CD4-positive, alpha-beta memory T cell (primary cell): ENCODE results near the gene STAU1. TPM values are rescaled to one million over a fixed set of nuclear protein-coding genes. Genes with fewer than 3 reads are reported as not detected.
"Not testable (repeated sequence)": the region's sequence is repeated elsewhere in the genome, so short reads cannot be mapped to it uniquely, and the experiment has no call there.

ENCODE experiments used
- CTCF ChIA-PET: fragments of 350-600 bp; sonication (Branson Sonifier 250); formaldehyde crosslinking; loops from one replicate; lab custom pipeline; 2021; ENCODE audit warnings: inconsistent platforms; ENCODE audit not compliant: partially characterized antibody; lab: Charles Lee
- POLR2A ChIA-PET: fragments of 350-600 bp; sonication (Branson Sonifier 250); formaldehyde crosslinking; loops from one replicate; lab custom pipeline; 2021; ENCODE audit not compliant: partially characterized antibody; lab: Charles Lee
- DNase-seq, 5 donors: peaks; one replicate each; pipeline versions ENCODE4 v3.0.0 to v3.0.0-alpha.2; 2020 to 2022; ENCODE audit warnings: mixed read lengths in 1 of 5
- H3K27ac ChIP-seq: one replicate; pipeline ENCODE4 v1.7.0; 2013; ENCODE audit warnings: low read depth, low read length
- H3K27me3 ChIP-seq: 2 replicates; pipeline ENCODE4 v1.7.0; 2013; ENCODE audit warnings: mild to moderate bottlenecking, low read length, moderate library complexity; ENCODE audit not compliant: insufficient read depth
- H3K36me3 ChIP-seq: 2 replicates; pipeline ENCODE4 v1.7.0; 2013; ENCODE audit warnings: mild to moderate bottlenecking, low read length, moderate library complexity; ENCODE audit not compliant: insufficient read depth
- H3K4me1 ChIP-seq: 2 replicates; pipeline ENCODE4 v1.7.0; 2013; ENCODE audit warnings: mild to moderate bottlenecking, low read length, moderate library complexity; ENCODE audit not compliant: insufficient read depth
- H3K4me3 ChIP-seq, 2 donors: one replicate each; pipeline ENCODE4 v1.7.0; 2013; ENCODE audit warnings: low read length in 2 of 2, mild to moderate bottlenecking in 1 of 2
- H3K9me3 ChIP-seq, 2 donors: one replicate each; pipeline ENCODE4 v1.7.0; 2013; ENCODE audit warnings: low read length in 2 of 2, control low read depth in 1 of 2; ENCODE audit not compliant: control insufficient read depth in 1 of 2
- H3K27ac Mint-ChIP-seq, 7 donors: one replicate each; pipeline ENCODE4 v1.8.0; 2020 to 2021; ENCODE audit warnings: mixed read lengths in 7 of 7, mild to moderate bottlenecking in 6 of 7, inconsistent platforms in 3 of 7, moderate library complexity in 3 of 7
- H3K27me3 Mint-ChIP-seq, 2 donors: one replicate each; pipeline ENCODE4 v1.8.0; 2020 to 2021; ENCODE audit warnings: mixed read lengths in 2 of 2
- H3K36me3 Mint-ChIP-seq, 2 donors: one replicate each; pipeline ENCODE4 v1.8.0; 2020 to 2021; ENCODE audit warnings: mixed read lengths in 2 of 2, inconsistent platforms in 1 of 2, mild to moderate bottlenecking in 1 of 2
- H3K4me1 Mint-ChIP-seq, 4 donors: one replicate each; pipeline ENCODE4 v1.8.0; 2020 to 2021; ENCODE audit warnings: mixed read lengths in 4 of 4, mild to moderate bottlenecking in 1 of 4
- H3K4me3 Mint-ChIP-seq, 8 donors: one replicate each; pipeline ENCODE4 v1.8.0; 2020 to 2021; ENCODE audit warnings: mixed read lengths in 8 of 8, mild to moderate bottlenecking in 7 of 8, moderate library complexity in 6 of 8, inconsistent platforms in 3 of 8
- H3K9me3 Mint-ChIP-seq, 8 donors: one replicate each; pipeline ENCODE4 v1.8.0; 2020 to 2021; ENCODE audit warnings: mixed read lengths in 8 of 8, mild to moderate bottlenecking in 5 of 8, inconsistent platforms in 3 of 8, moderate library complexity in 1 of 8
- intact Hi-C: fragments of 100-400 bp; cut with micrococcal nuclease; formaldehyde crosslinking; loops from one replicate; pipeline ENCODE4 v1.15.1; 2023
- polyA plus RNA-seq, 2 donors: library from polyadenylated mRNA; unstranded; fragments of 300-500 nt; fragmentation: Illumina TruSeq; gene quantifications; one replicate each; pipeline ENCODE4 v1.2.3, GENCODE V29; 2021
- total RNA-seq, 2 experiments: library from RNA; stranded (reverse); gene quantifications; one replicate each; pipeline ENCODE4 v1.2.3, GENCODE V29; 2021

STAU1 gene
- total and polyA plus RNA-seq, 4 experiments from 2014 or later: 23.2 to 49.9 (median 49.0) TPM

DNA sequence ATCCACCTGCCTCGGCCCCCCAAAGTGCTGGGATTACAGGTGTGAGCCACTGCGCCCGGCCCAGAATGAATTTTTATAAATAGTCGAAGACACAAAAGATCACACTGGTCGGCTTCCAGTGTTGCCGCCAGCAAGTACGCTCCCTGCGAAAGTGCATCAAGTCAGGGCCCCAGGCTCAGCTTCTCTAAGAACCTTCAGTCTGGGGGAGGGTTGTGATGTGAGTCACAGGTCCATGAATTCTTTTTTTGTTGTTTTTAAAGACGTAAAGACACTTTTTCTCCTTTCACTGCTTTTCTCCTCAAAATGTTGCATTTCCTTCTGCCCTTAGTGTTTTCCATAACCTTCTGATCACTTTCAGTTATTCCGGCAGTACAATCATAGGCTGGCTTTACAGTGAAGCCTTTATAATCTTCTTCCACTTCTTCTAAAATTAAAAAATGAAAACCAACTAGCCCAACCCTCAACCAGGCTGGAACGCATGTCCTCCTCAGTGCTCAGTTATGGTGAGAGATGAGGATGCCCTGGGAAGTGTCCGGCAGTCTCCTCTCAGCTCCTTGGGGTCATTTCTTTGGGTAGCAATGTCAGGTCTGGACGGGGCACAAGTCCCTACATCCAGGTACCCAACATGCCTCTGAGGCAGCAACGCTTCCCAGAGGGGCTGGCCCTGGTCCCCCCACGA lies 75.4 kb downstream of the STAU1 start:
- H3K4me3 Mint-ChIP-seq: no peak overlapping the region
- no peaks in the 10 kb centered on the region for H3K27me3 ChIP-seq
- no peak overlapping the region for H3K4me3 ChIP-seq
- intact Hi-C loops: no loop called here
- H3K27ac Mint-ChIP-seq: peak overlapping the region in 3 of 7 donors; percentile 24 to 48 (median 32)
- H3K9me3 ChIP-seq: no peaks in the 10 kb centered on the region
- H3K4me1 Mint-ChIP-seq: peaks cover 0 to 4% (median 0%) of the 10 kb centered on the region in 4 donors
- DNase-seq: no peak
- H3K9me3 Mint-ChIP-seq: no peaks in the 10 kb centered on the region
- ChIA-PET CTCF (interaction anchor here (0.6 to 1.0 kb wide), 2 partner anchors 105 to 117 kb away, joined by 3 read pairs; no protein-coding TSS in a partner anchor), POLR2A (no interaction called here)
- H3K27me3 Mint-ChIP-seq: no peaks in the 10 kb centered on the region
- peaks cover 50% of the 10 kb centered on the region for H3K36me3 ChIP-seq
- no peaks in the 10 kb centered on the region for H3K4me1 ChIP-seq
- H3K27ac ChIP-seq: no peak overlapping the region
- H3K36me3 Mint-ChIP-seq: peaks cover 56 to 61% of the 10 kb centered on the region in 2 donors

DNA sequence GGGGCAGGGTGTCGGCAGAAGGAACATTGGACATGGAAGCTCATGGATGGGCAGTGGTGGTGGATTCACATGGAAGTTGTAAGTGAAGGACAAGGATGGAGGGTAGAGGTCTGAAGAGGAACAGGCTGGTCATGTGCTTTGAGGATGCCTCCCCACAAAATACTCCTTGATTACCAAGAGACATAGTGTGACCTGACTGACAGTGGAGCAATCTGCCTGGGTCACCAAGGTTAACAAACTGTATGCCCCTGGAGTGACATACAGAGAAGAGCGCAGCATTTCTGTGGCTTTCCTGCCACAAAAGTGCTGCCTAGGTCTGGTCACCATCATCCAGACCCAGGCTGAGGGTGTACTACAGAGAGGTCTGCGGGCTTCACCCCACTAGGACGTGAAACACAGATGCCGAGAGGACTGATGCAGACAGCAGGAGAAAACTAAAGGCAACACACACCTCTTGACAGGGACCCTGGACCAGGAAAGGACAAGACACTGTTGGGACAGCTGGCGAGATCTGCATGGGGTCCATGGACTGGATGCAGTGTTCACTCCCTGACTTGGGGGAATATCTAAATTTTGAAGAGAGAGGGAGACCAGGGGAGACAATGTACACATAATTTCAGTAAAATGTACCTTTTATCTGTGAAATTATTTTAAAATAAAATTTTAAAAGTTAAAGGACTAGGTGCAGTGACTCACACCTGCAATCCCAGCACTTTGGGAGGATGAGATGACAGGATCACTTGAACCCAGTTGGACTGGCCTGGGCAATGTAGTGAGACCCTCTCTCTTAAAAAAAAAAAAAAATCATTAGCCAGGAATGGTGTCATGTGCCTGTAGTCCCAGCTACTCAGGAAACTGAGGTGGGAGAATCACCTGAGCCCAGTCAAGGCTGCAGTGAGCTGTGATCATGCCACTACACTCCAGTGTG lies 77.1 kb downstream of the STAU1 start:
- ChIA-PET CTCF (no interaction called here), POLR2A (interaction anchor here (1.4 kb wide), 1 partner anchor 77 kb away, joined by 3 read pairs; the partner anchor contains the start of gene STAU1)
- no peaks in the 10 kb centered on the region for H3K9me3 ChIP-seq
- no peak for DNase-seq
- Mint-ChIP-seq H3K36me3 (peaks cover 42 to 45% of the 10 kb centered on the region in 2 donors), H3K4me1 (peaks cover 0 to 4% (median 0%) of the 10 kb centered on the region in 4 donors), H3K27ac (peak overlapping the region in 5 of 7 donors; percentile 13 to 80 (median 23)), H3K4me3 (no peak overlapping the region), H3K9me3 (no peaks in the 10 kb centered on the region), H3K27me3 (no peaks in the 10 kb centered on the region)
- H3K4me3 ChIP-seq: no peak overlapping the region
- no peaks in the 10 kb centered on the region for H3K27me3 ChIP-seq
- intact Hi-C loops: no loop called here
- peaks cover 34% of the 10 kb centered on the region for H3K36me3 ChIP-seq
- H3K4me1 ChIP-seq: no peaks in the 10 kb centered on the region
- H3K27ac ChIP-seq: no peak overlapping the region

DNA sequence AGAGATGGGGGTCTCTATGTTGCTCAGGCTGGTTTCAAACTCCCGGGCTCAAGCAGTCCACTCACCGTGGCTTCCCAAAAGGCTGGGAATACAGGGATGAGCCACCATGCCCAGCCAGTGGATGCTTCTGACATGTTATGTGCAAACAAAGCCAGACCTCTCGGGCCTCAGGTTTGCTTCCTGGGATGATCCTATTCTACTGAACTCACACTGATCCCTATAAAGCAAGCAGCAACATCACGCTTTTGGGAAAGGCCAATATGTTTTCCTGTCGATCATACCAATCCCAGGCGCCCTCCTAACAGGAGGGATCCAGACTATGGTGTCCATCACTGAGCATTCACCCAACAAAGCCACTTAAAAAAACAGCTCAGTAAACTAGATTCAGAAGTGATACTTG lies 81.8 kb downstream of the STAU1 start:
- DNase-seq: no peak
- POLR2A ChIA-PET: no interaction called here
- intact Hi-C loops: no loop called here
- Histone ChIP-seq H3K4me1 (no peaks in the 10 kb centered on the region), H3K36me3 (peaks cover 14% of the 10 kb centered on the region), H3K27ac (no peak overlapping the region), H3K9me3 (no peaks in the 10 kb centered on the region), H3K27me3 (no peaks in the 10 kb centered on the region), H3K4me3 (no peak overlapping the region)
- H3K9me3 Mint-ChIP-seq: no peaks in the 10 kb centered on the region
- CTCF ChIA-PET: interaction anchor here (1.2 kb wide), 1 partner anchor 26 kb away, joined by 4 read pairs; no protein-coding TSS in a partner anchor
- H3K36me3 Mint-ChIP-seq: peaks cover 38 to 39% of the 10 kb centered on the region in 2 donors
- peak overlapping the region in 1 of 7 donors; percentile 57 for H3K27ac Mint-ChIP-seq
- no peaks in the 10 kb centered on the region for H3K27me3 Mint-ChIP-seq
- H3K4me3 Mint-ChIP-seq: no peak overlapping the region
- peaks cover under 1 to 15% (median 3%) of the 10 kb centered on the region in 4 donors for H3K4me1 Mint-ChIP-seq

DNA sequence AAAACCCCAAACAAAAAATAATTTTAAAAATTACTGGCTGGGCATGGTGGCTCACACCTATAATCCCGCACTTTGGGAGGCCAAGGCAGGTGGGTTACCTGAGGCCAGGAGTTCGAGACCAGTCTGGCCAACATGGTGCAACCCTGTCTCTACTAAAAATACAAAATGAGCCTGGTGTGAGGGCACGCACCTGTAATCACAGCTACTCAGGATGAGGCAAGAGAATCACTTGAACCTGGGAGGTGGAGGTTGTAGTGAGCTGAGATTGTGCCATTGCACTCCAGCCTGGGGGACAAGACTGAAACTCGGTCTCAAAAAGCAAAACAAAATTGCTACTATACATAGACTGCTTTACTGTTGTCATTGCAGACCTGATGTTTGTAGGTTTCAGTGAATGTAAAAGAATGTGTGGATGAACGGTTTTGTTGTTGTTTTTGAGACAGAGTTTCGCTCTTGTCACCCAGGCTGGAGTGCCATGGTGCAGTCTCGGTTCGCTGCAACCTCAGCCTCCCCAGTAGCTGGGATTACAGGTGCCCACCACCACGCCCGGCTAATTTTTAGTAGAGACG lies 83.1 kb downstream of the STAU1 start:
- H3K4me3 Mint-ChIP-seq, DNase-seq, H3K9me3 ChIP-seq, H3K9me3 Mint-ChIP-seq, intact Hi-C loops, H3K27ac ChIP-seq, H3K27me3 Mint-ChIP-seq, POLR2A ChIA-PET, H3K27me3 ChIP-seq, H3K4me1 ChIP-seq, H3K4me3 ChIP-seq: not testable (repeated sequence)
- H3K36me3 Mint-ChIP-seq: peaks cover 34 to 38% of the 10 kb centered on the region in 2 donors
- H3K36me3 ChIP-seq: peaks cover 14% of the 10 kb centered on the region
- peak overlapping the region in 1 of 7 donors; percentile 16 for H3K27ac Mint-ChIP-seq
- peaks cover 7 to 24% (median 10%) of the 10 kb centered on the region in 4 donors for H3K4me1 Mint-ChIP-seq
- CTCF ChIA-PET: interaction anchor here (1.1 to 1.3 kb wide), 2 partner anchors 15 to 24 kb away, joined by 3 to 4 read pairs; no protein-coding TSS in a partner anchor

DNA sequence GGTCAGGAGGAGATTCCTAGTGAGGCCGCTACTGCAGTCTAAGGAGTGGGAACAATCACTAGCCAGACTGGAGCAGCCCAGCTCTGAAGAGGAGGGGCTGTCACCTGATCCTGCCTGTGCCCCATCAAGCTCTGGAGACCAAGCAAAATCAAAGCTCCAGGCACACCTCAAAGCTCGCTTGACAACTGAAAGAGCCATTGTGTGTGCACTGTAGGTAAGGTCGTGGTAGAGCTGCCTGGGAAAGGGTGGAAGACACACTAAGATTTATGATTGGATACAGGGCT lies 83.8 kb downstream of the STAU1 start:
- no peak for DNase-seq
- Histone ChIP-seq H3K27ac (no peak overlapping the region), H3K27me3 (no peaks in the 10 kb centered on the region), H3K4me3 (no peak overlapping the region), H3K4me1 (no peaks in the 10 kb centered on the region), H3K36me3 (peaks cover 14% of the 10 kb centered on the region), H3K9me3 (no peaks in the 10 kb centered on the region)
- Mint-ChIP-seq H3K9me3 (no peaks in the 10 kb centered on the region), H3K36me3 (peaks cover 34 to 37% of the 10 kb centered on the region in 2 donors), H3K27me3 (no peaks in the 10 kb centered on the region), H3K4me3 (no peak overlapping the region), H3K4me1 (peaks cover 7 to 24% (median 12%) of the 10 kb centered on the region in 4 donors), H3K27ac (peak overlapping the region in 2 of 7 donors; percentile 60 to 77)
- CTCF ChIA-PET: interaction anchor here (1.1 kb wide), 1 partner anchor 24 kb away, joined by 4 read pairs; no protein-coding TSS in a partner anchor
- POLR2A ChIA-PET: no interaction called here
- intact Hi-C loops: no loop called here

DNA sequence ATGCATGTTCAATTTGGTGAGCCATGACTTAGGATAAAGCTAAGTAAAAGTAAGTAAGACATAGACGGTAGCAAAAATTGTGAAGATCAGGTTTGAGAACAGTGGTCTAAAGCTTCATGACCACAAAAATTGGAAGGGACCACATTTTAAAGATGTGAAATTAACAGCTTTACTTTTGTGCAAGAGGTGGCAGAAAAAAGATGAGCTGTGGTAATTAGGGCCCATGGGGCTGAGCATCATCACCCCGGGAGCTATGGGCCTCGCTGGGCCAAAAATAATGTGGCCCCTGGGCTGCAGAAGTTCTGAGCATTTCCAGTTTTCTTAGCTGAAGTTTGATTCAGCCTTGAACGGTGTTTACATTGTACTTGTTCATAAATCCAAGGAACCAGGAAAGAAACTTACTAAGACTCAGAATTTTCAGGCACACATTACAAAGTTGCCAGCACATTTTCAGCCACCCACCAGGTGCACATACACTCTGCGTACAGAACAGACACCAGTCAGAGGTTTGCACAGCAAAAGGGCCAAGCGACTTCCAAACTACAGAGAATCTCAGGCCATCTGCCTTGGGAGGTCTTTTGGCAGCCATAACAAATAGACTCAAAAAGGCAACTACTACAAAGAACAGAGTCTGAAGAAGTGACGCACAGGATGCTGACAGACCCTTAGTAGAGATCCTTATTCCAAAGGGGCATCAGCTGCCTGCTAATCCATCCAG lies 84.3 kb downstream of the STAU1 start:
- Histone ChIP-seq H3K36me3 (peaks cover 16% of the 10 kb centered on the region), H3K27ac (no peak overlapping the region), H3K27me3 (no peaks in the 10 kb centered on the region), H3K4me3 (no peak overlapping the region), H3K4me1 (no peaks in the 10 kb centered on the region), H3K9me3 (no peaks in the 10 kb centered on the region)
- Mint-ChIP-seq H3K4me3 (no peak overlapping the region), H3K9me3 (no peaks in the 10 kb centered on the region), H3K4me1 (peaks cover 7 to 24% (median 13%) of the 10 kb centered on the region in 4 donors), H3K27me3 (no peaks in the 10 kb centered on the region), H3K27ac (peak overlapping the region in 3 of 7 donors; percentile 2 to 66 (median 60)), H3K36me3 (peaks cover 34 to 39% of the 10 kb centered on the region in 2 donors)
- CTCF ChIA-PET: interaction anchor here (1.1 kb wide), 1 partner anchor 25 kb away, joined by 4 read pairs; no protein-coding TSS in a partner anchor
- no peak for DNase-seq
- intact Hi-C loops: no loop called here
- POLR2A ChIA-PET: interaction anchor here (0.5 kb wide), 1 partner anchor 460 kb away, joined by 4 read pairs; no protein-coding TSS in a partner anchor
